B cell (primary cell): ENCODE data around the gene FAM200B. TPM values are rescaled to one million over a fixed set of nuclear protein-coding genes. Genes with fewer than 3 reads are reported as not detected.
A peak's percentile ranks its signal among the peaks of the same experiment; 100 is the strongest.

Experiments
- ATAC-seq: fragments of 200-7000 bp; cut with Tn5 transposase; one replicate; pipeline ENCODE4 v1.10.0; 2021; ENCODE audit warnings: low read depth, mild to moderate bottlenecking, moderate number of reproducible peaks, moderate library complexity
- CTCF ChIA-PET: fragments of 350-600 bp; sonication (Branson Sonifier 250); formaldehyde crosslinking; loops from one replicate; lab custom pipeline; 2021; ENCODE audit warnings: antibody characterized with exemption, inconsistent platforms; lab: Charles Lee
- POLR2A ChIA-PET: fragments of 350-600 bp; sonication (Branson Sonifier 250); formaldehyde crosslinking; loops from one replicate; lab custom pipeline; 2021; ENCODE audit warnings: antibody characterized with exemption; lab: Charles Lee
- DNase-seq: peaks from one replicate; pipeline ENCODE4 v3.0.0; 2013
- H2AFZ ChIP-seq: 2 replicates; pipeline ENCODE4 v1.6.1; 2012; ENCODE audit warnings: mild to moderate bottlenecking, low read depth, low read length; ENCODE audit not compliant: insufficient read depth, poor library complexity, severe bottlenecking
- H3K27ac ChIP-seq, 2 donors: 1 replicate in 1 of 2; 2 replicates in 1 of 2; pipeline ENCODE4 v1.5.1; 2012 to 2013; ENCODE audit warnings: low read length in 2 of 2, mild to moderate bottlenecking in 2 of 2, moderate library complexity in 1 of 2
- H3K27me3 ChIP-seq, 4 experiments: fragments of 200-600 bp in 1 of 4; sonication (generic) in 1 of 4; replicated peaks in 1 of 4; 1 replicate in 2 of 4; 2 replicates in 2 of 4; pipeline versions ENCODE4 v1.6.1 to v1.7.0; 2013 to 2016; ENCODE audit warnings: low read length in 3 of 4, mild to moderate bottlenecking in 2 of 4, mixed read lengths in 1 of 4, moderate library complexity in 1 of 4; ENCODE audit not compliant: insufficient read depth in 4 of 4, control insufficient read depth in 3 of 4; ENCODE audit errors: control extremely low read depth in 1 of 4
- H3K36me3 ChIP-seq, 2 experiments: replicated peaks in 1 of 2; 1 replicate in 1 of 2; 2 replicates in 1 of 2; pipeline versions ENCODE4 v1.6.1 to v1.7.1; 2013; ENCODE audit warnings: low read length in 1 of 2; ENCODE audit not compliant: insufficient read depth in 2 of 2, control insufficient read depth in 1 of 2; ENCODE audit errors: control extremely low read depth in 1 of 2, extremely low read depth in 1 of 2
- H3K4me1 ChIP-seq, 2 donors: fragments of 200-600 bp in 1 of 2; sonication (generic) in 1 of 2; 1 replicate in 1 of 2; 2 replicates in 1 of 2; pipeline versions ENCODE4 v1.5.1 to v1.6.1; 2013 to 2017; ENCODE audit warnings: low read length in 2 of 2; ENCODE audit not compliant: control insufficient read depth in 2 of 2, insufficient read depth in 2 of 2
- H3K4me2 ChIP-seq: replicated peaks from 2 replicates; pipeline ENCODE3; 2012; ENCODE audit warnings: mild to moderate bottlenecking, low read depth, low read length; ENCODE audit not compliant: poor library complexity, severe bottlenecking
- H3K4me3 ChIP-seq, 5 experiments: fragments of 200-600 bp in 1 of 5; sonication (generic) in 1 of 5; 1 replicate in 3 of 5; 2 replicates in 2 of 5; pipeline versions ENCODE4 v1.5.1 to v1.7.0; 2011 to 2016; ENCODE audit warnings: low read length in 4 of 5, mild to moderate bottlenecking in 4 of 5, low read depth in 2 of 5, control low read depth in 1 of 5, moderate library complexity in 1 of 5; ENCODE audit not compliant: insufficient read depth in 1 of 5; ENCODE audit errors: control extremely low read depth in 1 of 5, extremely low read depth in 1 of 5
- H3K79me2 ChIP-seq: fragments of 200-600 bp; sonication (generic); one replicate; pipeline ENCODE4 v1.6.0; 2016; ENCODE audit warnings: low read length; ENCODE audit not compliant: control insufficient read depth, insufficient read depth
- H3K9ac ChIP-seq: fragments of 200-600 bp; sonication (generic); 2 replicates; pipeline ENCODE4 v1.6.1; 2017; ENCODE audit warnings: mild to moderate bottlenecking, low read length, moderate library complexity
- H3K9me3 ChIP-seq, 3 donors: one replicate each; pipeline versions ENCODE4 v1.6.1 to v1.7.1; 2013; ENCODE audit warnings: low read length in 2 of 3; ENCODE audit not compliant: control insufficient read depth in 2 of 3, insufficient read depth in 1 of 3; ENCODE audit errors: control extremely low read depth in 1 of 3
- H4K20me1 ChIP-seq: 2 replicates; pipeline ENCODE4 v1.6.0; 2012; ENCODE audit warnings: mild to moderate bottlenecking, low read length; ENCODE audit not compliant: insufficient read depth, control insufficient read depth, poor library complexity, severe bottlenecking
- H3K27ac Mint-ChIP-seq: one replicate; pipeline ENCODE4 v1.8.0; 2021; ENCODE audit warnings: mixed read lengths
- H3K27me3 Mint-ChIP-seq: one replicate; pipeline ENCODE4 v1.8.0; 2021; ENCODE audit warnings: mixed read lengths
- H3K4me1 Mint-ChIP-seq: one replicate; pipeline ENCODE4 v1.8.0; 2021; ENCODE audit warnings: mixed read lengths
- H3K4me3 Mint-ChIP-seq: one replicate; pipeline ENCODE4 v1.8.0; 2021; ENCODE audit warnings: mixed read lengths
- H3K9me3 Mint-ChIP-seq: one replicate; pipeline ENCODE4 v1.8.0; 2022; ENCODE audit warnings: mixed read lengths; ENCODE audit not compliant: insufficient read depth
- CTCF ChIP-seq: fragments of 200-600 bp; IDR thresholded peaks from one replicate; pipeline ENCODE4 v1.8.0; 2022; ENCODE audit warnings: antibody characterized with exemption, mild to moderate bottlenecking
- EZH2 ChIP-seq: IDR thresholded peaks from 2 replicates; pipeline ENCODE4 v1.6.1; 2012; ENCODE audit warnings: borderline replicate concordance, low read depth, mild to moderate bottlenecking, moderate library complexity, low read length; ENCODE audit not compliant: insufficient read depth, poor library complexity, severe bottlenecking
- WGBS: methylation state at CpG from one replicate; pipeline ENCODE4 v1.1.5; 2013; ENCODE audit warnings: missing lambda C conversion rate; ENCODE audit not compliant: insufficient coverage; 5-methylcytosine and 5-hydroxymethylcytosine counted together
- intact Hi-C: fragments of 100-400 bp; cut with micrococcal nuclease; formaldehyde crosslinking; loops from one replicate; pipeline ENCODE4 v1.10.0; 2022
- polyA plus RNA-seq: library from polyadenylated mRNA; depleted of rRNA; stranded (reverse); fragments of >200 nt; gene quantifications from 2 replicates; pipeline ENCODE4 v1.2.3, GENCODE V29; 2012
- total RNA-seq, 2 donors: library from RNA; stranded (reverse); fragments of 120-200 nt in 1 of 2; gene quantifications; 1 replicate in 1 of 2; 2 replicates in 1 of 2; pipeline versions ENCODE4 v1.2.3 to v1.2.4, GENCODE V29; 2013 to 2022

FAM200B gene
- total and polyA plus RNA-seq, 2 donors (not counting 1 experiment from before 2014, with no cell fraction given) = 10.3 to 12.1 TPM

GRCh38 chr4:15658136-15658770 lies 23.4 kb upstream of the FAM200B start:
- POLR2A ChIA-PET = no interaction called here
- no peaks in the 10 kb centered on the region for H3K27me3 Mint-ChIP-seq
- Histone ChIP-seq H4K20me1 (peaks cover 7% of the 10 kb centered on the region), H3K36me3 (no peaks in the 10 kb centered on the region), H2AFZ (no peak overlapping the region), H3K9me3 (no peaks in the 10 kb centered on the region), H3K4me2 (no peak overlapping the region), H3K4me3 (peak overlapping the region in 1 of 5 experiments; percentile 75), H3K79me2 (peaks cover 22% of the 10 kb centered on the region), H3K27ac (no peak overlapping the region), H3K4me1 (peaks cover 17 to 21% of the 10 kb centered on the region in 2 donors), H3K27me3 (no peaks in the 10 kb centered on the region), H3K9ac (no peak overlapping the region)
- no peaks in the 10 kb centered on the region for H3K9me3 Mint-ChIP-seq
- CTCF ChIA-PET = no interaction called here
- no peak for ATAC-seq
- 100% methylated on average over 1 of the region's 4 CpGs for WGBS
- TF ChIP-seq CTCF (no peak), EZH2 (no peak)
- intact Hi-C loops = loop anchor here (10.0 kb wide), 3 partner anchors 117 to 567 kb away; partner anchors contain the start of genes CD38 and TAPT1
- DNase-seq = no peak
- H3K4me3 Mint-ChIP-seq = no peak overlapping the region
- H3K27ac Mint-ChIP-seq = no peak overlapping the region
- peaks cover 19% of the 10 kb centered on the region for H3K4me1 Mint-ChIP-seq

- intact Hi-C loops = loop anchor here (10.0 kb wide), 3 partner anchors 116 to 566 kb away; partner anchors contain the start of genes CD38 and TAPT1
- no peaks in the 10 kb centered on the region for H3K9me3 Mint-ChIP-seq
Observed at GRCh38 chr4:15658781-15659180, 22.8 kb upstream of the FAM200B start.

More at GRCh38 chr4:15658781-15659180, 22.8 kb upstream of the FAM200B start:
- ChIA-PET CTCF (no interaction called here), POLR2A (no interaction called here)
- no peak for TF ChIP-seq CTCF
- TF ChIP-seq EZH2 = no peak
- Mint-ChIP-seq H3K27me3 (no peaks in the 10 kb centered on the region), H3K27ac (no peak overlapping the region), H3K4me3 (no peak overlapping the region), H3K4me1 (peaks cover 13% of the 10 kb centered on the region)
- H3K9ac ChIP-seq = no peak overlapping the region
- H3K4me3 ChIP-seq = peak overlapping the region in 1 of 5 experiments; percentile 75
- no peaks in the 10 kb centered on the region for H3K9me3 ChIP-seq
- H4K20me1 ChIP-seq = peaks cover 2% of the 10 kb centered on the region
- no peak overlapping the region for H3K4me2 ChIP-seq
- no peak overlapping the region for H3K27ac ChIP-seq
- no peaks in the 10 kb centered on the region for H3K36me3 ChIP-seq
- DNase-seq (no peak), ATAC-seq (no peak)
- H3K27me3 ChIP-seq = no peaks in the 10 kb centered on the region
- peaks cover 11 to 16% of the 10 kb centered on the region in 2 donors for H3K4me1 ChIP-seq
- H2AFZ ChIP-seq = no peak overlapping the region
- H3K79me2 ChIP-seq = peaks cover 16% of the 10 kb centered on the region
- WGBS = no CpG with 5 or more reads among the region's 2 CpGs
